ENCODE measurements around the gene ARHGEF17.

ARHGEF17 gene

DNA sequence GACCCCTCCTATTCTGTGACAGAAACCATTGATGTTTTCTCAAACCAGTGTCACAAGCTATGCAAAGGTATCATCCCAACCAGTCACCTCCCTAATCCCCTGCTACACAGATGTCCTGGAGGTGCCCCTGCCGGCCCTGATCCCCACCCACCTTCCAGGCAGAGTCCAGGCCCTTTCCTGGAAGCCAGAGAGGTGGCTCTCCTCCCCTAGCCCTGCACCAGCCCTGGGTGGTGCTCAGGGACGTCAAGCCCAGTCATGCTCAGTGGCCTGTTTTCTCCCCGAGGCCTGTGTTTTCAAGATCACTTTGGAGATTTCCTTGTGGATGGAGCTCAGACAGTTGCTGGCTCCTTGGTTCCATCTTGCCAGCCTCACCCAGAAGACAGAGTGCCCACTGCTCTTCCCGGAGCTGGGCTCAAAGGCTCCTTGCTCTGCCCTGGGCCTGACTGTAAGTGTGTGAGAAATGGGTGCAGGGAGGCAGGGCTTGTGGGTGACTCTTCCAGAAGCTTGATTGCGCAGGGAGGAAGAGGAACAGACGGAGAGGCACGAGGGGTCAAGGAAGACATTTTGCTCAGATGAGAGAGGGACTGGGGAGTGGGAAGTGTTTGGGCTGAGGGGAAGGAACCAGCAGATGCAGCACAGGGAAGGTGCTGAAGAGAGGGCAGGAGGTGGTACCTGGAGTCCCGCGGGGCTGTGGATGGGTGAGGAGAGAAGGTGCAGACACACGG lies 24.6 kb upstream of the ARHGEF17 start:
- Histone ChIP-seq H4K20me1 (ENCODE audit: insufficient read depth, low read length) (no peaks in the 10 kb centered on the region), H3K79me2 (ENCODE audit: low read length) (no peaks in the 10 kb centered on the region), H3K36me3 (replicated peaks; ENCODE audit: insufficient read depth, low read length) (no peaks in the 10 kb centered on the region), H3K9me3 (replicated peaks; ENCODE audit: insufficient read depth, low read length) (no peaks in the 10 kb centered on the region), H2AFZ (ENCODE audit: low read length) (no peak overlapping the region), H3K9ac (ENCODE audit: low read length) (no peak overlapping the region), H3K9me2 (replicated peaks; ENCODE audit: insufficient read depth, low read length) (no peaks in the 10 kb centered on the region), H3F3A (ENCODE audit: insufficient read depth, low read length) (no peaks in the 10 kb centered on the region), H3K27me3 (replicated peaks; ENCODE audit: insufficient read depth, low read length) (no peaks in the 10 kb centered on the region), H3K4me3 (ENCODE audit: low read length) (no peak overlapping the region), H3K27ac (ENCODE audit: low read length) (no peak overlapping the region), H3K4me1 (ENCODE audit: low read length) (peaks cover 18% of the 10 kb centered on the region), H3K4me2 (ENCODE audit: low read depth, low read length) (no peak overlapping the region)
- TF ChIP-seq, protein P1, sequence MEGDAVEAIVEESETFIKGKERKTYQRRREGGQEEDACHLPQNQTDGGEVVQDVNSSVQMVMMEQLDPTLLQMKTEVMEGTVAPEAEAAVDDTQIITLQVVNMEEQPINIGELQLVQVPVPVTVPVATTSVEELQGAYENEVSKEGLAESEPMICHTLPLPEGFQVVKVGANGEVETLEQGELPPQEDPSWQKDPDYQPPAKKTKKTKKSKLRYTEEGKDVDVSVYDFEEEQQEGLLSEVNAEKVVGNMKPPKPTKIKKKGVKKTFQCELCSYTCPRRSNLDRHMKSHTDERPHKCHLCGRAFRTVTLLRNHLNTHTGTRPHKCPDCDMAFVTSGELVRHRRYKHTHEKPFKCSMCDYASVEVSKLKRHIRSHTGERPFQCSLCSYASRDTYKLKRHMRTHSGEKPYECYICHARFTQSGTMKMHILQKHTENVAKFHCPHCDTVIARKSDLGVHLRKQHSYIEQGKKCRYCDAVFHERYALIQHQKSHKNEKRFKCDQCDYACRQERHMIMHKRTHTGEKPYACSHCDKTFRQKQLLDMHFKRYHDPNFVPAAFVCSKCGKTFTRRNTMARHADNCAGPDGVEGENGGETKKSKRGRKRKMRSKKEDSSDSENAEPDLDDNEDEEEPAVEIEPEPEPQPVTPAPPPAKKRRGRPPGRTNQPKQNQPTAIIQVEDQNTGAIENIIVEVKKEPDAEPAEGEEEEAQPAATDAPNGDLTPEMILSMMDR (IDR thresholded peaks at IDR 0.05; ENCODE audit: low read length) = no peak
- no peak for TF ChIP-seq EZH2phosphoT487 (IDR thresholded peaks at IDR 0.05; ENCODE audit: low read length)
- no peak for TF ChIP-seq EZH2 (optimal IDR thresholded peaks at IDR 0.05; ENCODE audit: low read depth, low read length)
- no peak for DNase-seq

DNA sequence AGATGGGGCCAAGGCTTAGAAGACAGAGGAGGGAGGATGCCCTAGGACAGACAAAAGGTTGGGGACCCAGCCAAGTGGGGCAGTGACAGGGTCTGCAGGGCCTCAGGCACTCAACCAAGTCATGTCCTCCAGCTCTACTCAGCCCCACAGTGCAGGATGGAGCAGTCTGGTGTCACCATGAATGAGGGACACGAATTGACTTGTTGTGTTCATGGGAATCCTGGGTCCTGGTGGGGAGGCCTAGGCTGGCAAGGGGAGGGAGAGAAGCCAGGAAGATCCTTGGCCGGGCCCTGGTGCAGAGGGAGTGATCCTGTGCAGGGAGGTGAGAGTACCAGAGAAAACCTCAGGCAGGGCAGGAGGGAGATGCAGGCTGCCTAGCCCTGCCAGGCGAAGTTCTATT lies 24.0 kb upstream of the ARHGEF17 start:
- TF ChIP-seq EZH2 (optimal IDR thresholded peaks at IDR 0.05; ENCODE audit: low read depth, low read length) = no peak
- TF ChIP-seq, protein P1 (IDR thresholded peaks at IDR 0.05; ENCODE audit: low read length) = no peak
- TF ChIP-seq EZH2phosphoT487 (IDR thresholded peaks at IDR 0.05; ENCODE audit: low read length) = no peak
- no peak for DNase-seq
- H3K27me3 ChIP-seq (replicated peaks; ENCODE audit: insufficient read depth, low read length) = no peaks in the 10 kb centered on the region
- no peaks in the 10 kb centered on the region for H3K36me3 ChIP-seq (replicated peaks; ENCODE audit: insufficient read depth, low read length)
- no peaks in the 10 kb centered on the region for H4K20me1 ChIP-seq (ENCODE audit: insufficient read depth, low read length)
- no peak overlapping the region for H3K9ac ChIP-seq (ENCODE audit: low read length)
- H3K4me1 ChIP-seq (ENCODE audit: low read length) = peaks cover 25% of the 10 kb centered on the region
- no peaks in the 10 kb centered on the region for H3K9me2 ChIP-seq (replicated peaks; ENCODE audit: insufficient read depth, low read length)
- H3K79me2 ChIP-seq (ENCODE audit: low read length) = no peaks in the 10 kb centered on the region
- no peaks in the 10 kb centered on the region for H3K9me3 ChIP-seq (replicated peaks; ENCODE audit: insufficient read depth, low read length)
- no peak overlapping the region for H3K27ac ChIP-seq (ENCODE audit: low read length)
- H3F3A ChIP-seq (ENCODE audit: insufficient read depth, low read length) = no peaks in the 10 kb centered on the region
- H3K4me2 ChIP-seq (ENCODE audit: low read depth, low read length) = no peak overlapping the region
- H2AFZ ChIP-seq (ENCODE audit: low read length) = no peak overlapping the region
- H3K4me3 ChIP-seq (ENCODE audit: low read length) = no peak overlapping the region

DNA sequence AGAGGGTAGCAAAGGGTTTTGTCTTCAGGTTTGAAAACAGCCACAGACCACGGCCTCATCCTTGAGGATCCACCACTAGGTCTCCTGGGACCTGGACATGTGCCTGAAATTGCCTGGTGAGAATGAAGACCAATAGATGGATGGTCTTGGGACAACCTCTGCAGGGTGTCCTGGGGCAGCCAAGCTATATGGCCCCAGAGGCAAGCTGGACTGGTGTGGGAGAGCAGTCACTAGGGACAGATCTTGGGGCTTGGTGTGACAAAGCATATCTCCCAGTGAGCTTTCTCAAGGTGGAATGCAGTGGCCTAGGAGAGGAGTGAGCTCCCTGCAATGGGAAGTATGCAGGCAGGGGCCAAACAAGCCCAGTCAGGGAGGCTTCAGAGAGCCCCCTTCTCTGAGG lies 22.4 kb upstream of the ARHGEF17 start:
- TF ChIP-seq EZH2phosphoT487 (IDR thresholded peaks at IDR 0.05; ENCODE audit: low read length) (no peak), EZH2 (optimal IDR thresholded peaks at IDR 0.05; ENCODE audit: low read depth, low read length) (no peak)
- TF ChIP-seq, protein P1 (IDR thresholded peaks at IDR 0.05; ENCODE audit: low read length) = no peak
- no peak overlapping the region for H3K9ac ChIP-seq (ENCODE audit: low read length)
- H3K27ac ChIP-seq (ENCODE audit: low read length) = no peak overlapping the region
- no peak overlapping the region for H3K4me3 ChIP-seq (ENCODE audit: low read length)
- H3K9me2 ChIP-seq (replicated peaks; ENCODE audit: insufficient read depth, low read length) = no peaks in the 10 kb centered on the region
- peaks cover 21% of the 10 kb centered on the region for H3K4me1 ChIP-seq (ENCODE audit: low read length)
- no peaks in the 10 kb centered on the region for H3K79me2 ChIP-seq (ENCODE audit: low read length)
- H3F3A ChIP-seq (ENCODE audit: insufficient read depth, low read length) = no peaks in the 10 kb centered on the region
- no peaks in the 10 kb centered on the region for H3K9me3 ChIP-seq (replicated peaks; ENCODE audit: insufficient read depth, low read length)
- no peak overlapping the region for H3K4me2 ChIP-seq (ENCODE audit: low read depth, low read length)
- H3K36me3 ChIP-seq (replicated peaks; ENCODE audit: insufficient read depth, low read length) = no peaks in the 10 kb centered on the region
- H3K27me3 ChIP-seq (replicated peaks; ENCODE audit: insufficient read depth, low read length) = no peaks in the 10 kb centered on the region
- DNase-seq = no peak
- H4K20me1 ChIP-seq (ENCODE audit: insufficient read depth, low read length) = no peaks in the 10 kb centered on the region
- no peak overlapping the region for H2AFZ ChIP-seq (ENCODE audit: low read length)

Measured in MM.1S (cell line).